Measurements from ENCODE around the gene BEST1.

GRCh38 chr11:61955422-61956135, 5.4 kb downstream of the BEST1 start:
- no peak for TF ChIP-seq CTCF (IDR thresholded peaks at IDR 0.05)
- no peak for TF ChIP-seq POLR2A (IDR thresholded peaks at IDR 0.05)
